Measurements from ENCODE around the gene CCDC15. TPM values are rescaled to one million over a fixed set of nuclear protein-coding genes. Genes with fewer than 3 reads are reported as not detected.

Gene CCDC15
- total RNA-seq, 1 donor = 9.8 TPM

DNA sequence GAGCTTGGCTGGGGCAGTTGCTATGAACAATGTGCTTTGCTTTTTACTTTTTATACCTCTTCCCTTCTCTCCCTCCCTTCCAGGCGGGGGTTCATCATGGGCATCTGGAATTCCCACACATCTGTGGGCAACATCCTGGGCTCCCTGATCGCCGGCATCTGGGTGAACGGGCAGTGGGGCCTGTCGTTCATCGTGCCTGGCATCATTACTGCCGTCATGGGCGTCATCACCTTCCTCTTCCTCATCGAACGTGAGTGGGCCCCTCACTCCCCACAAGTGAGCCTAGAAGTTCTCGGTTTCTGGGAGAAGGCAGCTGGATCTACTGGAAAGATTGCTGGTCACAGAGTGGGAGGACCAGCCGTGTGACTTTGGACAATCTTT is 126.5 kb downstream of the CCDC15 start:
- no peak overlapping the region for H3K4me3 ChIP-seq (ENCODE audit: low read depth, low read length)
- TF ChIP-seq, protein P1, sequence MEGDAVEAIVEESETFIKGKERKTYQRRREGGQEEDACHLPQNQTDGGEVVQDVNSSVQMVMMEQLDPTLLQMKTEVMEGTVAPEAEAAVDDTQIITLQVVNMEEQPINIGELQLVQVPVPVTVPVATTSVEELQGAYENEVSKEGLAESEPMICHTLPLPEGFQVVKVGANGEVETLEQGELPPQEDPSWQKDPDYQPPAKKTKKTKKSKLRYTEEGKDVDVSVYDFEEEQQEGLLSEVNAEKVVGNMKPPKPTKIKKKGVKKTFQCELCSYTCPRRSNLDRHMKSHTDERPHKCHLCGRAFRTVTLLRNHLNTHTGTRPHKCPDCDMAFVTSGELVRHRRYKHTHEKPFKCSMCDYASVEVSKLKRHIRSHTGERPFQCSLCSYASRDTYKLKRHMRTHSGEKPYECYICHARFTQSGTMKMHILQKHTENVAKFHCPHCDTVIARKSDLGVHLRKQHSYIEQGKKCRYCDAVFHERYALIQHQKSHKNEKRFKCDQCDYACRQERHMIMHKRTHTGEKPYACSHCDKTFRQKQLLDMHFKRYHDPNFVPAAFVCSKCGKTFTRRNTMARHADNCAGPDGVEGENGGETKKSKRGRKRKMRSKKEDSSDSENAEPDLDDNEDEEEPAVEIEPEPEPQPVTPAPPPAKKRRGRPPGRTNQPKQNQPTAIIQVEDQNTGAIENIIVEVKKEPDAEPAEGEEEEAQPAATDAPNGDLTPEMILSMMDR (IDR thresholded peaks at IDR 0.05; ENCODE audit: insufficient read depth, low read length) = no peak
- DNase-seq (ENCODE audit: low read depth) = no peak

DNA sequence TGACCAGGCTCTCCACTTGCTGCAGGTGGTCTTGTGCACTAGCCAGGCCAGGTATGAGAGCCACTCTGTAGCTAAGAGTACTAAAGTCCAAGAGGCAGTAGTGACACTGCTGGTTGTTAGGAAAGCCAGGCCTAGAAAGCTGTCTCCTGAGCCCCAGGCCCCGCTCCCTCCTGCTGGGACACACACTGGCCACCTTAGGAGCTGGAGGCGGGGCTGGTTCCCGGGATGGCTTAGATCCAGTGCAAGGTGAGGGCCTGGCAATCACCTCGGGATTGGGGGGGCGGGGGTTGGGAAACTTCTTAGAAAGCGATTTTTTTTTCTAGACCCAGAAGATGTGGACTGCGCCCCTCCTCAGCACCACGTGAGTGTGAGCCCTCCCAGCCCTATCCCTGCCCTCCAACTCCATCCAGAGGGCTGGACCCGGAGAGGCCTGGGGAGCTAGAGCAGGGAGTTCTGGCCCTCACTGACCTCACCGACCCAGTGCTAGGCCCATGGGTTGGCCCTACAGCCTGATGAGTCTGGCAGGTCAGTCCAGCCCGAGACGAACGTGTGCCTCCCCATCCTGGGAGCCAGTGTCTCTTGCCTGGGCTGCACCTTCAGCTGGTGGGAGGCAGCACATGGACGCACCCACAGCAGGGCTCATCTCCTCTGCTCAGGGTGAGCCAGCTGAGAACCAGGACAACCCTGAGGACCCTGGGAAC is 127.2 kb downstream of the CCDC15 start:
- no peak for DNase-seq (ENCODE audit: low read depth)
- H3K4me3 ChIP-seq (ENCODE audit: low read depth, low read length) = no peak overlapping the region
- TF ChIP-seq, protein P1 (IDR thresholded peaks at IDR 0.05; ENCODE audit: insufficient read depth, low read length) = no peak

DNA sequence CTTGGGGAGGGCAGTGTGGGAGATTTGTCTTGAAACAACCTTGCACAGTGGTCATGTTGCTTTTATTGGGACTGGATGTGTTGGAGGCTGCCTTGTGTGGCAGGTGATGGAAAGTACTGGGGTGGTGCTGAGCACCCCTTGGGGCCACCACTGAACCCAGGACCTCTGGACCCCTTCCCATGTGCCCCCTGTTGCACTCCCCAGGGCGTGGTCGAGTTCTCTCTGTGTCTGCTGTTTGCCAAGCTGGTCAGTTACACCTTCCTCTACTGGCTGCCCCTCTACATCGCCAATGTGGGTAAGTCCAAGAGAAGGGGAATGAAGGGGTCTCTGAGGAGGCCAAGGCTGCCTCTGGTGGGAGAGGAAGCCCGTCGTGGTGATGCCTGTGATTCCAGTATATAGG is 128.0 kb downstream of the CCDC15 start:
- TF ChIP-seq, protein P1 (IDR thresholded peaks at IDR 0.05; ENCODE audit: insufficient read depth, low read length) = no peak
- no peak overlapping the region for H3K4me3 ChIP-seq (ENCODE audit: low read depth, low read length)
- no peak for DNase-seq (ENCODE audit: low read depth)

DNA sequence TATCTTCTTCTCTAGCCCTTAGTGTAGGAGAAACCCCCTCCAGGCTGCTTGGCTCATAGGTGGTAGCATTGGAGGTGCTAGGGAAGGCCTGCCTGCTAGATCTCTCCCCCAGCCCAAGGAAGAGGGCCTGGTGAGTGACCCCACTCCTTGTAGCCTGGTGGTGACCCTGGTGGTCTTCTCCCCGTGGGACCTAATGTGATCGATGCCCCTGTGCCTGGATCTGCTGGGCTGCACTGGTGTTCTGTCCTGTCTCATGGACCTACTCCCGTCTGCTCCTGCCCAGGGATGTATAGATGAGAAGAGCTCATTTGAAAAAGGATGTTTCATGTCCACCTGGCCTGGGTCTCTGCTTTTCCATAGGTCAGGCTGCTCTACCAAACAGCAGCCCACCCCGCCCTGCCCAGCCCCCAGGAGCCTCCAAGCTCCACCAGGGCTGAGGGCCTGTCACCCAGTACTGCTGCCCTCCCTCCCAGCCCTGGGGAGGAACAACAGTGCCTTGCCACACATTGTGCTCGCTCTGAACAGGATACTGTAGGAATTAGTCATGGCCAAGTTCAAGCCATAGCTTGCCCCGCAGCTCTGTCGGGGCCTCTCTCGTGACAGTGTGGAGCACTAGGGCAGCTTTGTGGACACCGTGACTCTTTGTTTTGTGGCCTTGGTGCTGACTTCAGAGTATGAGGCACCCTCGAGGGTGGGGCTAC is 128.8 kb downstream of the CCDC15 start:
- no peak overlapping the region for H3K4me3 ChIP-seq (ENCODE audit: low read depth, low read length)
- TF ChIP-seq, protein P1 (IDR thresholded peaks at IDR 0.05; ENCODE audit: insufficient read depth, low read length) = no peak
- peak; percentile 62 for DNase-seq (ENCODE audit: low read depth)

DNA sequence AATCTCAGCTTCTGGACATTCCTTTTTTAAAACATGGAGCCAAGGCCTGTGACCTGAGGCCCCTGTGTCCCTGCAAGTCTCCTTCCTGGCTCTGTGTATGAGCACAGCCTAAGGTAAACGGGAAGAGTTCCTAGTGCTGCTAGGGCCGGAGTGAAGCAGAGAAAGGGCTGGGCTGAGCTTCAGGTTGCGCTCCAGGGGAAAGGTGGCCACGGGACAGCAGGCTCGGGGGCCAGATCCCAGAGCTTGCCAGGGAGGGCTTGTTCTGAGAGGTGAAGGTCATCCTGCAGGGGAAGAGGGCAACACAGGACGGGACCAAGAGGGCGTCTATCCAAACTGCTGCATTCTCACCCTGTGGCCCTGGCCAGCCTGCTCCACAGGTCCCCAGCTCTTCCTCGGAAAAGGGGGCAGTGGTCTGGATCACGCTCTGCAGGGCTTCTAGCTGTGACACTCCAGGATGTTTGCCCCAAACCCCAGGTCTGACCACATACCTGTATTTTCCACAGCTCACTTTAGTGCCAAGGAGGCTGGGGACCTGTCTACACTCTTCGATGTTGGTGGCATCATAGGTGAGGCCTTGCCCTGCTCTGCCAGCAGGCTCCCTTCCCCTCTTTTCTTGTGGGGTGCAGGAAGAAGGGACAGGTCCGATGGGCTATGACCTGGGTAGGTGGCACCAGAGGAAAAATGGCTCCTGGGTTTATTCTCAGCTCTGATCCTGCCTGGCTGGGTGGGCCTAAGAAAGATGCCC is 129.5 kb downstream of the CCDC15 start:
- no peak overlapping the region for H3K4me3 ChIP-seq (ENCODE audit: low read depth, low read length)
- no peak for DNase-seq (ENCODE audit: low read depth)
- TF ChIP-seq, protein P1 (IDR thresholded peaks at IDR 0.05; ENCODE audit: insufficient read depth, low read length) = no peak

DNA sequence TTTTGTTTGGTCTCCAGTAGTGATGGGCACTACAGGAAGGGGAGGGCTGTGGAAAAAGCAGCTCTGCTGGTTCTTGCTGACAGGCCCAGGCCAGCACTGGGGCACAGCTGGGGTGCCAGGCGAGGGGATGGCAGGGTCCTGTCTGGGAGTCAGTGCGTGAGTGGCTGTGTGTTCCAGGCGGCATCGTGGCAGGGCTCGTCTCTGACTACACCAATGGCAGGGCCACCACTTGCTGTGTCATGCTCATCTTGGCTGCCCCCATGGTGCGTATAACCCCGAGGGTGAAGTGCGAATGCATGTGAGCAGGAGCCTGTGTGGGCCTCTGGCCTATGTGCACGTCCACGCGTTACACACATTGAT is 130.0 kb downstream of the CCDC15 start:
- DNase-seq (ENCODE audit: low read depth) = no peak
- TF ChIP-seq, protein P1 (IDR thresholded peaks at IDR 0.05; ENCODE audit: insufficient read depth, low read length) = no peak
- H3K4me3 ChIP-seq (ENCODE audit: low read depth, low read length) = no peak overlapping the region

Data from fibroblast of the aortic adventitia (primary cell).